CD14-positive monocyte (primary cell): Measurements from ENCODE around the gene SLC6A2. TPM values are rescaled to one million over a fixed set of nuclear protein-coding genes. Genes with fewer than 3 reads are reported as not detected.

Experiments
- DNase-seq, 3 donors: peaks; one replicate each; pipeline ENCODE4 v3.0.0-alpha.2; 2011 to 2022
- H2AFZ ChIP-seq: 2 replicates; pipeline ENCODE4 v1.6.0; 2012; ENCODE audit warnings: mild to moderate bottlenecking, low read depth, low read length, inconsistent platforms; ENCODE audit not compliant: insufficient read depth, poor library complexity, severe bottlenecking
- H3K27ac ChIP-seq, 2 donors: 1 replicate in 1 of 2; 2 replicates in 1 of 2; pipeline ENCODE4 v1.5.1; 2012 to 2013; ENCODE audit warnings: low read length in 2 of 2, control low read depth in 1 of 2, inconsistent platforms in 1 of 2, low read depth in 1 of 2, mild to moderate bottlenecking in 1 of 2
- H3K27me3 ChIP-seq, 2 donors: one replicate each; pipeline versions ENCODE4 v1.6.0 to v1.6.1; 2011 to 2013; ENCODE audit warnings: low read length in 2 of 2; ENCODE audit not compliant: control insufficient read depth in 2 of 2, insufficient read depth in 2 of 2
- H3K36me3 ChIP-seq, 2 donors: replicated peaks in 1 of 2; 1 replicate in 1 of 2; 2 replicates in 1 of 2; pipeline versions ENCODE4 v1.5.1 to v1.6.1; 2012 to 2013; ENCODE audit warnings: low read length in 2 of 2, control low read depth in 1 of 2, inconsistent platforms in 1 of 2, mild to moderate bottlenecking in 1 of 2; ENCODE audit not compliant: insufficient read depth in 2 of 2, control insufficient read depth in 1 of 2
- H3K4me1 ChIP-seq, 2 donors: 1 replicate in 1 of 2; 2 replicates in 1 of 2; pipeline versions ENCODE4 v1.5.1 to v1.6.1; 2012 to 2013; ENCODE audit warnings: low read length in 2 of 2, control low read depth in 1 of 2, inconsistent platforms in 1 of 2, mild to moderate bottlenecking in 1 of 2, moderate library complexity in 1 of 2; ENCODE audit not compliant: insufficient read depth in 2 of 2, control insufficient read depth in 1 of 2
- H3K4me2 ChIP-seq: replicated peaks from 2 replicates; pipeline ENCODE3; 2012; ENCODE audit warnings: low read length, moderate library complexity, mild to moderate bottlenecking; ENCODE audit not compliant: poor library complexity, severe bottlenecking; ENCODE audit errors: extremely low read depth
- H3K4me3 ChIP-seq, 3 experiments: fragments of 200-600 bp in 1 of 3; sonication (generic) in 1 of 3; replicated peaks in 1 of 3; 1 replicate in 2 of 3; 2 replicates in 1 of 3; pipeline ENCODE4 v1.5.1; 2011 to 2013; ENCODE audit warnings: low read length in 3 of 3, mild to moderate bottlenecking in 3 of 3, control low read depth in 2 of 3, low read depth in 2 of 3, inconsistent platforms in 1 of 3, moderate library complexity in 1 of 3
- H3K79me2 ChIP-seq: 2 replicates; pipeline ENCODE4 v1.6.0; 2012; ENCODE audit warnings: mild to moderate bottlenecking, control low read depth, inconsistent platforms, low read length, moderate library complexity; ENCODE audit not compliant: insufficient read depth
- H3K9ac ChIP-seq: 2 replicates; pipeline ENCODE4 v1.6.0; 2017; ENCODE audit warnings: low read length, mild to moderate bottlenecking; ENCODE audit not compliant: insufficient read depth, poor library complexity, severe bottlenecking
- H3K9me3 ChIP-seq, 2 donors: replicated peaks in 1 of 2; 1 replicate in 1 of 2; 2 replicates in 1 of 2; pipeline versions ENCODE4 v1.5.1 to v1.6.1; 2012 to 2013; ENCODE audit warnings: low read length in 2 of 2, control low read depth in 1 of 2; ENCODE audit not compliant: control insufficient read depth in 1 of 2, insufficient read depth in 1 of 2
- H4K20me1 ChIP-seq: 2 replicates; pipeline ENCODE4 v1.6.0; 2012; ENCODE audit warnings: mild to moderate bottlenecking, low read length, control low read depth, moderate library complexity; ENCODE audit not compliant: insufficient read depth
- H3K27ac Mint-ChIP-seq, 7 donors: one replicate each; pipeline ENCODE4 v1.8.0; 2020; ENCODE audit warnings: mild to moderate bottlenecking in 7 of 7, mixed read lengths in 7 of 7, moderate library complexity in 6 of 7, inconsistent platforms in 2 of 7
- H3K27me3 Mint-ChIP-seq, 3 donors: one replicate each; pipeline ENCODE4 v1.8.0; 2021 to 2022; ENCODE audit warnings: low read depth in 3 of 3, mild to moderate bottlenecking in 3 of 3, mixed read lengths in 3 of 3, moderate library complexity in 3 of 3, inconsistent platforms in 1 of 3
- H3K36me3 Mint-ChIP-seq, 2 donors: one replicate each; pipeline ENCODE4 v1.8.0; 2020; ENCODE audit warnings: mixed read lengths in 2 of 2, inconsistent platforms in 1 of 2, mild to moderate bottlenecking in 1 of 2
- H3K4me1 Mint-ChIP-seq: one replicate; pipeline ENCODE4 v1.8.0; 2020; ENCODE audit warnings: mild to moderate bottlenecking, mixed read lengths
- H3K4me3 Mint-ChIP-seq, 2 donors: one replicate each; pipeline ENCODE4 v1.8.0; 2020; ENCODE audit warnings: mild to moderate bottlenecking in 2 of 2, mixed read lengths in 2 of 2, moderate library complexity in 1 of 2
- H3K9me3 Mint-ChIP-seq, 7 donors: one replicate each; pipeline ENCODE4 v1.8.0; 2020 to 2022; ENCODE audit warnings: mixed read lengths in 7 of 7, mild to moderate bottlenecking in 6 of 7, moderate library complexity in 6 of 7, inconsistent platforms in 2 of 7
- CTCF ChIP-seq: fragments of 200-600 bp; IDR thresholded peaks from one replicate; pipeline ENCODE4 v1.8.0; 2022; ENCODE audit warnings: antibody characterized with exemption, mild to moderate bottlenecking
- WGBS: methylation state at CpG from one replicate; pipeline ENCODE4 v1.1.5; 2013; ENCODE audit warnings: missing lambda C conversion rate; ENCODE audit not compliant: insufficient coverage; 5-methylcytosine and 5-hydroxymethylcytosine counted together
- intact Hi-C, 2 donors: fragments of 100-400 bp; cut with micrococcal nuclease; formaldehyde crosslinking; loops; one replicate each; pipeline versions ENCODE4 v1.15.0 to v1.15.1; 2023
- polyA plus RNA-seq, 3 donors: library from polyadenylated mRNA; depleted of rRNA in 1 of 3; unstranded in 2 of 3; stranded (reverse) in 1 of 3; fragments of 300-500 nt in 2 of 3; fragments of >200 nt in 1 of 3; fragmentation: Illumina TruSeq in 2 of 3; gene quantifications; 1 replicate in 2 of 3; 2 replicates in 1 of 3; pipeline ENCODE4 v1.2.3, GENCODE V29; 2012 to 2021

Gene SLC6A2
- polyA plus RNA-seq, 3 donors = not detected

- Histone ChIP-seq H3K79me2 (no peaks in the 10 kb centered on the region), H2AFZ (no peak overlapping the region), H3K4me3 (no peak overlapping the region), H3K27me3 (no peaks in the 10 kb centered on the region), H3K36me3 (no peaks in the 10 kb centered on the region), H3K4me1 (peaks cover 0 to 6% of the 10 kb centered on the region in 2 donors), H3K9me3 (no peaks in the 10 kb centered on the region), H4K20me1 (no peaks in the 10 kb centered on the region), H3K9ac (no peak overlapping the region), H3K27ac (no peak overlapping the region), H3K4me2 (no peak overlapping the region)
- Mint-ChIP-seq H3K27me3 (peaks cover 0 to 12% (median 10%) of the 10 kb centered on the region in 3 donors), H3K4me1 (peaks cover 8% of the 10 kb centered on the region), H3K36me3 (no peaks in the 10 kb centered on the region), H3K9me3 (no peaks in the 10 kb centered on the region), H3K4me3 (no peak overlapping the region), H3K27ac (no peak overlapping the region)
- DNase-seq = no peak
- intact Hi-C loops = no loop called here
- TF ChIP-seq CTCF = no peak
- no CpG with 5 or more reads among the region's 5 CpGs for WGBS
These were observed 17.5 kb upstream of the SLC6A2 start for GRCh38 chr16:55638256-55638655.

- no peaks in the 10 kb centered on the region for H4K20me1 ChIP-seq
- no peak for DNase-seq
- no peaks in the 10 kb centered on the region for H3K79me2 ChIP-seq
- Mint-ChIP-seq H3K27ac (no peak overlapping the region), H3K27me3 (peaks cover 0 to 12% (median 10%) of the 10 kb centered on the region in 3 donors), H3K4me1 (no peaks in the 10 kb centered on the region), H3K9me3 (no peaks in the 10 kb centered on the region), H3K36me3 (no peaks in the 10 kb centered on the region), H3K4me3 (no peak overlapping the region)
- H3K4me3 ChIP-seq = no peak overlapping the region
- H2AFZ ChIP-seq = no peak overlapping the region
- intact Hi-C loops = no loop called here
- H3K36me3 ChIP-seq = no peaks in the 10 kb centered on the region
- H3K9ac ChIP-seq = no peak overlapping the region
- no peak for TF ChIP-seq CTCF
- WGBS = 100% methylated on average over 1 of the region's 9 CpGs
- no peak overlapping the region for H3K4me2 ChIP-seq
- H3K27ac ChIP-seq = no peak overlapping the region
- no peaks in the 10 kb centered on the region for H3K9me3 ChIP-seq
- H3K27me3 ChIP-seq = no peaks in the 10 kb centered on the region
- H3K4me1 ChIP-seq = no peaks in the 10 kb centered on the region
These were observed 15.0 kb upstream of the SLC6A2 start for GRCh38 chr16:55640701-55641327.
